Bronchial smooth muscle cell (primary cell): ENCODE results near the gene SLC23A2. TPM values are rescaled to one million over a fixed set of nuclear protein-coding genes. Genes with fewer than 3 reads are reported as not detected.

Experiments used
- total RNA-seq: library from RNA; depleted of rRNA; stranded (reverse); fragments of >200 nt; gene quantifications from 2 replicates; pipeline ENCODE4 v1.2.1, GENCODE V29; 2014

The SLC23A2 gene
- 9.0 and 14.2 TPM in 2 replicates for total RNA-seq

DNA sequence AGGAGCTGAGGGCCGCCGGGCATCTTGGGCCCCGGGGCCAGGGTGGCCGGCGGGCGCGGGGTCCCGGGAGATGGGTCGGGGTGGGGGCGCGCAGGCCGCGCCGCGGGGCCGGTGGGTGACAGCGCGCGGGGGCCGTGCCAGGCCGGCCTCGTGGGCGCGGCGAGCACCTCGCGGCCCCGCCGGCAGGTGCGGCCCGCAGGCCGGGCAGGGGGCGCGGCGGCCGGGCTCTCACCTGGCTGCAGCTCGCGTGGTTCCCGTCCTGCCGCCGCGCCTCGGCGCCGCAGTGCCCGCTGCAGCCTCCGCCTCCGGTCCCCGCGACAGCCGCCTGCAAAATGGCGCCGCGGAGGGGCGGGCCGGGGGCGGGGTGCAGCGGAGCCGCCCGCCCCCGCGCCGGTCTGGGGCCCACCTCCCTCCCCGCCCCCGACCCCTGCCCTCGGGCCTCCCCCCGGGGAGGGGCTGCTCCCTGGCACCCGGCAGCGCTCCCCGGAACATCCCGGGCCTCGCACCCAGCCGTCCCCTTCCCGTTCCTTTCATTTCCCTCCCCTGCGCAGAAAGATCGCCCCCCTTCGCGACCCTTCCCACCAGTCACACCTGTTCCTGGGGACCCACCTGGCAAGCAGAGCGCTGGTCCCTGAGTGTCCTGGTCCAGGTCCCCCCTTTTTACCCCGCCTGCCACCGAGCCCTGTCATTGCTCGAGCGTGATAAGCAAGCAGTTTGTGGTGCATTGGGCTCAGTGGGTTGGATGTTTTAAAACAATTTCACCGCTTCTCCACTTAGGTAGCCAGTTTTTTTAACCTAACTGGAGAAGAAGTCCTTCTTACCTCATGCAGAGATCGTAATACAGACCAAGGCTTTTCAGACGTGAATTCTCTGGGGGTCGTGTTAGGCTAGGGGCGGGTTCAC, at the start of gene SLC23A2:
SLC23A2 (minus strand) TSS at position 337 of the 903 bp plus-strand sequence. CDS start 68,948 bp downstream, outside the sequence.

Other genes with a start within 250 kb of the SLC23A2 start
- gene RASSF2, start 177.9 kb downstream of the SLC23A2 start, total RNA-seq, result 12.3 and 133 TPM in 2 replicates
- 56.8 and 70.9 TPM in 2 replicates for gene TMEM230, start 111.6 kb upstream of the SLC23A2 start, total RNA-seq
- gene PCNA, start 118.4 kb upstream of the SLC23A2 start, total RNA-seq, result 91.6 and 132 TPM in 2 replicates
- 18.3 and 20.4 TPM in 2 replicates for gene CDS2, start 125.5 kb upstream of the SLC23A2 start, total RNA-seq